Breast epithelium (tissue), 3 donors: ENCODE measurements around the gene PDCD4.

Experiments
- POLR2A ChIP-seq: fragments of 450-650 bp; IDR thresholded peaks from one replicate; pipeline ENCODE4 v1.6.1; 2016; ENCODE audit warnings: antibody characterized with exemption, mild to moderate bottlenecking, moderate library complexity
- POLR2AphosphoS5 ChIP-seq, 3 donors: sonication (generic); formaldehyde crosslinking; IDR thresholded peaks; one replicate each; pipeline ENCODE4 v1.6.1; 2017; ENCODE audit warnings: antibody characterized with exemption in 3 of 3
- TF ChIP-seq, protein P1 (sequence below), 3 donors: fragments of 450-650 bp; IDR thresholded peaks; one replicate each; pipeline ENCODE4 v1.5.1; 2016 to 2017; ENCODE audit warnings: antibody characterized with exemption in 3 of 3, mild to moderate bottlenecking in 3 of 3, moderate library complexity in 3 of 3

DNA sequence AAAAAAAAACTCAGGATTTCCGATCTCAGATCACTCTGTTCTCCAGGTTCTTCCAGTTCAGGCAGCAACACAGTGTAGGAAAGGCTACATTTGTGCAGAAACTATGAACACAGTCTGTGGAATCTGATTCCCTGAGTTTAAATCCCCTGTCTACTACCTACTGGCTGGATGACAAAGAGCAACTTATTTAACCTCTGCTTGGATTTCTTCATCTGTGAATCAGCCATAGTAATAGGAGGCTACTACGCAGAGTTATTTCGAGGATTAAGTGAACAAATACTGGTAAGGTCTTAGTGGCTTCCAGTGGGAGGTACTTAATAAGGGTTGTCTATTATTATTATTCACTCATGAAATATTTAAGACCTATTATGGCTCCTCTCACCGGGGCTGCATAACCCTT, 44.3 kb upstream of the PDCD4 start:
- TF ChIP-seq, protein P1, sequence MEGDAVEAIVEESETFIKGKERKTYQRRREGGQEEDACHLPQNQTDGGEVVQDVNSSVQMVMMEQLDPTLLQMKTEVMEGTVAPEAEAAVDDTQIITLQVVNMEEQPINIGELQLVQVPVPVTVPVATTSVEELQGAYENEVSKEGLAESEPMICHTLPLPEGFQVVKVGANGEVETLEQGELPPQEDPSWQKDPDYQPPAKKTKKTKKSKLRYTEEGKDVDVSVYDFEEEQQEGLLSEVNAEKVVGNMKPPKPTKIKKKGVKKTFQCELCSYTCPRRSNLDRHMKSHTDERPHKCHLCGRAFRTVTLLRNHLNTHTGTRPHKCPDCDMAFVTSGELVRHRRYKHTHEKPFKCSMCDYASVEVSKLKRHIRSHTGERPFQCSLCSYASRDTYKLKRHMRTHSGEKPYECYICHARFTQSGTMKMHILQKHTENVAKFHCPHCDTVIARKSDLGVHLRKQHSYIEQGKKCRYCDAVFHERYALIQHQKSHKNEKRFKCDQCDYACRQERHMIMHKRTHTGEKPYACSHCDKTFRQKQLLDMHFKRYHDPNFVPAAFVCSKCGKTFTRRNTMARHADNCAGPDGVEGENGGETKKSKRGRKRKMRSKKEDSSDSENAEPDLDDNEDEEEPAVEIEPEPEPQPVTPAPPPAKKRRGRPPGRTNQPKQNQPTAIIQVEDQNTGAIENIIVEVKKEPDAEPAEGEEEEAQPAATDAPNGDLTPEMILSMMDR (IDR thresholded peaks at IDR 0.05) = no peak
- no peak for TF ChIP-seq POLR2A
- no peak for TF ChIP-seq POLR2AphosphoS5 (IDR thresholded peaks at IDR 0.05)
